HepG2 (cell line): ENCODE data around the gene FTL. TPM values are rescaled to one million over a fixed set of nuclear protein-coding genes. Genes with fewer than 3 reads are reported as not detected.

Source experiments
- GMEB1 ChIP-seq: sonication (generic); formaldehyde crosslinking; IDR thresholded peaks from 2 replicates; pipeline ENCODE4 v1.5.1; 2020; ENCODE audit warnings: missing genetic modification reagents, mild to moderate bottlenecking, borderline replicate concordance
- KMT2B ChIP-seq: IDR thresholded peaks from 2 replicates; pipeline ENCODE4 v1.6.1; 2016; ENCODE audit warnings: missing genetic modification reagents, missing compliant biosample characterization
- MXI1 ChIP-seq: IDR thresholded peaks from 3 replicates; pipeline ENCODE4 v1.6.1; 2012; ENCODE audit warnings: low read depth, low read length, inconsistent platforms, borderline replicate concordance
- NFYB ChIP-seq: sonication (generic); formaldehyde crosslinking; IDR thresholded peaks from 2 replicates; pipeline ENCODE4 v1.4.0; 2020; ENCODE audit warnings: missing genetic modification reagents
- NR2F1 ChIP-seq, 2 experiments: fragments of 450-650 bp in 1 of 2; formaldehyde crosslinking in 1 of 2; IDR thresholded peaks; 2 replicates each; pipeline versions ENCODE4 v1.5.0 to v1.6.1; 2016 to 2020; ENCODE audit warnings: mild to moderate bottlenecking in 1 of 2, missing compliant biosample characterization in 1 of 2, missing genetic modification reagents in 1 of 2, moderate library complexity in 1 of 2
- PLRG1 ChIP-seq: fragments of 450-650 bp; conservative IDR thresholded peaks from 2 replicates; pipeline ENCODE4 v1.6.1; 2016
- SAFB2 ChIP-seq: sonication (generic); formaldehyde crosslinking; IDR thresholded peaks from 2 replicates; pipeline ENCODE4 v1.5.1; 2020; ENCODE audit warnings: missing genetic modification reagents, low read depth, mild to moderate bottlenecking, borderline replicate concordance
- SRSF4 ChIP-seq: fragments of 200-400 bp; formaldehyde crosslinking; IDR thresholded peaks from one replicate; pipeline ENCODE4 v1.6.1; 2018; ENCODE audit warnings: mild to moderate bottlenecking, low read depth, low read length, moderate library complexity; ENCODE audit not compliant: poor library complexity, severe bottlenecking
- THAP9 ChIP-seq: sonication (generic); formaldehyde crosslinking; IDR thresholded peaks from 2 replicates; pipeline ENCODE4; 2020; ENCODE audit warnings: missing genetic modification reagents, mild to moderate bottlenecking, borderline replicate concordance
- ZBTB33 ChIP-seq: sonication (generic); formaldehyde crosslinking; IDR thresholded peaks from 2 replicates; pipeline ENCODE4 v1.4.0; 2020; ENCODE audit warnings: missing genetic modification reagents
- ZBTB42 ChIP-seq: sonication (generic); formaldehyde crosslinking; IDR thresholded peaks from 2 replicates; pipeline ENCODE4 v1.5.0; 2020; ENCODE audit warnings: mild to moderate bottlenecking, missing genetic modification reagents
- ZNF34 ChIP-seq: sonication (generic); formaldehyde crosslinking; IDR thresholded peaks from 2 replicates; pipeline ENCODE4 v1.4.0; 2020; ENCODE audit warnings: mild to moderate bottlenecking, missing genetic modification reagents, borderline replicate concordance
- ZNF343 ChIP-seq: sonication (generic); formaldehyde crosslinking; IDR thresholded peaks from 2 replicates; pipeline ENCODE4 v1.4.0; 2020; ENCODE audit warnings: mild to moderate bottlenecking, missing genetic modification reagents
- ZNF546 ChIP-seq: sonication (generic); formaldehyde crosslinking; conservative IDR thresholded peaks from 2 replicates; pipeline ENCODE4 v1.8.1; 2023; ENCODE audit warnings: mild to moderate bottlenecking, missing genetic modification reagents
- ZNF562 ChIP-seq: sonication (generic); formaldehyde crosslinking; IDR thresholded peaks from 2 replicates; pipeline ENCODE4 v1.8.0; 2022; ENCODE audit warnings: missing genetic modification reagents, borderline replicate concordance
- ZNF800 ChIP-seq: sonication (generic); formaldehyde crosslinking; IDR thresholded peaks from 2 replicates; pipeline ENCODE4 v1.4.0; 2020; ENCODE audit warnings: missing genetic modification reagents
- polyA plus RNA-seq, 8 experiments: library from polyadenylated mRNA; depleted of rRNA in 3 of 8; stranded (reverse) in 7 of 8; unstranded in 1 of 8; fragments of >200 nt; fragmentation: Illumina TruSeq in 4 of 8; extraction: Trizol in 4 of 8; gene quantifications; 2 replicates each; pipeline versions ENCODE4 v1.2.1 to v1.2.3, GENCODE V29; 2011 to 2016; ENCODE audit warnings: low read depth in 4 of 8, missing spikeins in 1 of 8, mixed read lengths in 1 of 8; ENCODE audit not compliant: insufficient read depth in 1 of 8
- total RNA-seq, 5 experiments: library from RNA; depleted of rRNA; stranded (reverse); fragments of >200 nt; fragmentation: Illumina TruSeq; extraction: Trizol; gene quantifications; 2 replicates each; pipeline ENCODE4 v1.2.3, GENCODE V29; 2016; ENCODE audit warnings: low read depth in 1 of 5

The FTL gene
- total and polyA plus RNA-seq, 2 of the 13 experiments (the other 11 are each of a cell fraction or from before 2014, with no cell fraction given), result 2,721 to 8,800 TPM

- peak; percentile 75; the same call in 1 of the 2 replicates for TF ChIP-seq SAFB2 (CRISPR knock-in tag)
- 0 out of 2 replicates have a peak, but pooled peaks have one; percentile 24 for TF ChIP-seq ZNF800 (CRISPR knock-in tag)
- TF ChIP-seq PLRG1, result no peak
- TF ChIP-seq ZBTB42 (CRISPR knock-in tag), result no peak
- peak in 1 of 2 experiments; percentile 57; a peak in 2 of 4 replicates for TF ChIP-seq NR2F1 (CRISPR knock-in tag; IDR thresholded peaks at IDR 0.05)
- TF ChIP-seq ZNF562 (CRISPR knock-in tag), result no peak
- no peak for TF ChIP-seq ZNF546 (CRISPR knock-in tag)
- peak; percentile 20; the same call in 1 of the 2 replicates for TF ChIP-seq ZBTB33 (CRISPR knock-in tag)
- TF ChIP-seq THAP9 (CRISPR knock-in tag), result peak; percentile 52; the same call in 1 of the 2 replicates
- TF ChIP-seq MXI1, result peak; percentile 82; the same call in 1 of the 3 replicates
- TF ChIP-seq KMT2B (CRISPR knock-in tag), result no peak
- peak; percentile 60 for TF ChIP-seq NFYB
- TF ChIP-seq ZNF343 (CRISPR knock-in tag), result no peak
- TF ChIP-seq SRSF4, result no peak
- TF ChIP-seq ZNF34 (CRISPR knock-in tag), result no peak
- TF ChIP-seq GMEB1, result peak; percentile 98
Measured at GRCh38 chr19:48954595-48955307, 10.4 kb upstream of the FTL start, which contains the start of gene BAX (continued).
